K562 (cell line): ENCODE measurements around the gene SPAG9. TPM values are rescaled to one million over a fixed set of nuclear protein-coding genes. Genes with fewer than 3 reads are reported as not detected.

Source experiments
- ATAC-seq: fragments of 200-7000 bp; cut with Tn5 transposase; 3 replicates; pipeline ENCODE4 v1.9.1; 2020; ENCODE audit warnings: moderate library complexity
- BruUV-seq: library from RNA; stranded (reverse); fragments of 400-500 nt; replicated peaks from 2 replicates; lab custom pipeline; 2021; lab: Mats Ljungman, UMichigan
- CTCF ChIA-PET: fragments of 300-600 bp; formaldehyde crosslinking; extraction: SDS; loops from one replicate; lab custom pipeline; 2021; ENCODE audit warnings: low intra/inter-chr PET ratio; lab: Yijun Ruan, JAX
- POLR2A ChIA-PET: fragments of 300-600, 350-650 bp; sonication (Branson Sonifier 250); formaldehyde crosslinking; extraction: SDS; loops from one replicate; lab custom pipeline; 2021; ENCODE audit warnings: antibody characterized with exemption, inconsistent platforms; lab: Yijun Ruan, JAX
- DNase-seq, 4 experiments: peaks; one replicate each; pipeline versions ENCODE4 v3.0.0 to v3.0.0-alpha.2; 2011 to 2018; ENCODE audit warnings: low spot score in 3 of 4, mixed read lengths in 3 of 4; ENCODE audit errors: extremely low read depth in 1 of 4
- FAIRE-seq: peaks from 2 replicates; lab custom pipeline; 2011; peaks lifted over from hg19 to GRCh38; lab: Jason Lieb, UNC
- H2AFZ ChIP-seq: 2 replicates; pipeline ENCODE4 v1.6.0; 2011; ENCODE audit warnings: low read depth, low read length, control low read depth, inconsistent platforms
- H3K27ac ChIP-seq: fragments of 200-600 bp; 3 replicates; pipeline ENCODE4 v1.8.0; 2011; ENCODE audit warnings: low read depth, mild to moderate bottlenecking, control low read depth, inconsistent platforms, low read length, moderate library complexity, mixed read lengths; ENCODE audit errors: extremely low read depth
- H3K27me3 ChIP-seq, 2 experiments: fragments of 300-600 bp in 1 of 2; 2 replicates in 1 of 2; 3 replicates in 1 of 2; pipeline versions ENCODE4 v1.6.0 to v1.8.0; 2011; ENCODE audit warnings: inconsistent platforms in 2 of 2, low read length in 2 of 2, mild to moderate bottlenecking in 1 of 2, mixed read lengths in 1 of 2, moderate library complexity in 1 of 2; ENCODE audit not compliant: control insufficient read depth in 2 of 2, insufficient read depth in 2 of 2
- H3K36me3 ChIP-seq: fragments of 300-600 bp; 3 replicates; pipeline ENCODE4 v1.8.0; 2011; ENCODE audit warnings: mild to moderate bottlenecking, low read length, inconsistent platforms; ENCODE audit not compliant: control insufficient read depth, insufficient read depth
- H3K4me1 ChIP-seq, 2 experiments: fragments of 200-600 bp in 1 of 2; replicated peaks in 1 of 2; 2 replicates in 1 of 2; 3 replicates in 1 of 2; pipeline versions ENCODE4 v1.5.1 to v1.8.0; 2011; ENCODE audit warnings: inconsistent platforms in 2 of 2, low read length in 2 of 2, mild to moderate bottlenecking in 1 of 2, mixed read lengths in 1 of 2, moderate library complexity in 1 of 2; ENCODE audit not compliant: control insufficient read depth in 2 of 2, insufficient read depth in 2 of 2
- H3K4me2 ChIP-seq: 2 replicates; pipeline ENCODE4 v1.6.1; 2011; ENCODE audit warnings: low read length, control low read depth, inconsistent platforms, mixed read lengths; ENCODE audit not compliant: insufficient read depth
- H3K4me3 ChIP-seq: fragments of 200-600 bp; sonication (generic), shearing (Covaris generic); 2 replicates; pipeline ENCODE4 v1.5.1; 2016; ENCODE audit warnings: control low read depth, inconsistent platforms
- H3K79me2 ChIP-seq: fragments of 200-600 bp; 3 replicates; pipeline ENCODE4 v1.8.0; 2011; ENCODE audit warnings: low read length, inconsistent platforms; ENCODE audit not compliant: control insufficient read depth, insufficient read depth
- H3K9ac ChIP-seq, 2 experiments: 2 replicates each; pipeline versions ENCODE4 v1.6.0 to v1.6.1; 2011; ENCODE audit warnings: low read depth in 2 of 2, low read length in 2 of 2, control low read depth in 1 of 2, inconsistent platforms in 1 of 2, mild to moderate bottlenecking in 1 of 2, mixed read lengths in 1 of 2; ENCODE audit not compliant: insufficient read depth in 1 of 2
- H3K9me1 ChIP-seq: one replicate; pipeline ENCODE4 v1.6.0; 2011; ENCODE audit warnings: inconsistent platforms, mild to moderate bottlenecking, low read length, moderate library complexity; ENCODE audit not compliant: control insufficient read depth, insufficient read depth
- H3K9me3 ChIP-seq: replicated peaks from 2 replicates; pipeline ENCODE4 v1.5.1; 2011; ENCODE audit warnings: low read depth, low read length, inconsistent platforms; ENCODE audit not compliant: control insufficient read depth, insufficient read depth
- H4K20me1 ChIP-seq: replicated peaks from 2 replicates; pipeline ENCODE4 v1.6.1; 2011; ENCODE audit warnings: low read length, inconsistent platforms, mixed read lengths; ENCODE audit not compliant: control insufficient read depth, insufficient read depth
- CBX5 ChIP-seq: IDR thresholded peaks from 2 replicates; pipeline ENCODE4 v1.6.1; 2014; ENCODE audit warnings: low read depth, borderline replicate concordance
- CREM ChIP-seq: IDR thresholded peaks from 2 replicates; pipeline ENCODE4 v1.6.1; 2014; ENCODE audit warnings: antibody characterized with exemption, low read depth
- KDM1A ChIP-seq, 2 experiments: fragments of 450-650 bp; IDR thresholded peaks; 2 replicates each; pipeline ENCODE4 v1.6.1; 2016; ENCODE audit warnings: mild to moderate bottlenecking in 2 of 2
- SAP30 ChIP-seq: fragments of 200-600 bp; sonication (generic); IDR thresholded peaks from 2 replicates; pipeline ENCODE4 v1.6.1; 2012; ENCODE audit warnings: borderline replicate concordance, low read depth, mild to moderate bottlenecking, moderate library complexity, low read length, control low read depth, inconsistent platforms; ENCODE audit not compliant: insufficient read depth, poor library complexity, severe bottlenecking
- SPI1 ChIP-seq: IDR thresholded peaks from 2 replicates; pipeline ENCODE4 v1.6.1; 2011; ENCODE audit warnings: low read depth, low read length, control low read depth, borderline replicate concordance
- ZNF324 ChIP-seq: fragments of 250-450 bp; sonication (Bioruptor Pico); IDR thresholded peaks from 2 replicates; pipeline ENCODE4 v1.4.0; 2020; ENCODE audit warnings: mild to moderate bottlenecking
- WGBS: fragments of 100-300 bp; shearing (Covaris generic); methylation state at CpG from one replicate; pipeline ENCODE4 v1.1.6; 2016; ENCODE audit warnings: low coverage, mixed read lengths; ENCODE audit not compliant: insufficient coverage; ENCODE audit errors: missing lambda C conversion rate; 5-methylcytosine and 5-hydroxymethylcytosine counted together
- in situ Hi-C: fragments of 300-500 bp; cut with MboI; formaldehyde crosslinking; loops from 4 replicates; pipeline ENCODE4 v1.15.0; 2018; ENCODE audit warnings: inconsistent platforms, mixed read lengths
- intact Hi-C: fragments of 100-400 bp; cut with micrococcal nuclease; formaldehyde crosslinking; loops from 2 replicates; pipeline ENCODE4 v1.14.2; 2022
- polyA plus RNA-seq, 8 experiments: library from polyadenylated mRNA; depleted of rRNA in 4 of 8; stranded (reverse) in 5 of 8; unstranded in 3 of 8; fragments of >200 nt; fragmentation: Nextera tagmentation in 2 of 8; fragmentation: Illumina TruSeq in 1 of 8; extraction: Ambion mirVana in 2 of 8; extraction: Trizol in 1 of 8; gene quantifications; 2 replicates each; pipeline versions ENCODE4 v1.2.1 to v1.2.3, GENCODE V29; 2011 to 2014; ENCODE audit warnings: inconsistent platforms in 1 of 8, missing spikeins in 1 of 8
- total RNA-seq, 7 experiments: library from RNA; depleted of rRNA in 6 of 7; stranded (reverse); fragments of >200 nt in 6 of 7; fragmentation: Illumina TruSeq in 2 of 7; extraction: Trizol in 2 of 7; gene quantifications; 2 replicates each; pipeline versions ENCODE4 v1.2.1 to v1.2.3, GENCODE V29; 2011 to 2021; ENCODE audit warnings: low replicate concordance in 1 of 7

The SPAG9 gene
- total and polyA plus RNA-seq, 9 of the 15 experiments (the other 6 are each of a cell fraction or from before 2014, with no cell fraction given), result 12.2 to 99.2 (median 58.2) TPM

DNA sequence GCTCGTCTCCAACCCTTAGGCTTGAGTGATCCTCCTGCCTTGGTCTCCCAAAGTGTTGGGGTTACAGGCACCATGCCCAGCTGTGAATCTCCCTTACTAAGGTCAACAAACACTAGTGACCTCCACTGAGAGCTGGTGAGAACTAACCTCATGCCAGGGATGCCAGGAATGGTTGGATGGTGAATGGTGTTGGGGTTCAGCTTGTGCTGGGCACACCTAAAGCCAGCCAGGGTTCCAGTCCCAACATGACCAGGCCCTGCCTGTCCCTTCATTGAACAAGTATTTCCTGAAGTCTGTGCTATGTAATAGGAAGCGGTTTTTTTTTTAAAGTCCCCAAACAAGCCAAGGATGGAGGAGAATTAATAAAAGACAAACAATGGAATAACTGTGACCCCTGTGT lies 198.6 kb downstream of the SPAG9 start:
- H3K9me3 ChIP-seq, result no peaks in the 10 kb centered on the region
- intact Hi-C loops, result no loop called here

DNA sequence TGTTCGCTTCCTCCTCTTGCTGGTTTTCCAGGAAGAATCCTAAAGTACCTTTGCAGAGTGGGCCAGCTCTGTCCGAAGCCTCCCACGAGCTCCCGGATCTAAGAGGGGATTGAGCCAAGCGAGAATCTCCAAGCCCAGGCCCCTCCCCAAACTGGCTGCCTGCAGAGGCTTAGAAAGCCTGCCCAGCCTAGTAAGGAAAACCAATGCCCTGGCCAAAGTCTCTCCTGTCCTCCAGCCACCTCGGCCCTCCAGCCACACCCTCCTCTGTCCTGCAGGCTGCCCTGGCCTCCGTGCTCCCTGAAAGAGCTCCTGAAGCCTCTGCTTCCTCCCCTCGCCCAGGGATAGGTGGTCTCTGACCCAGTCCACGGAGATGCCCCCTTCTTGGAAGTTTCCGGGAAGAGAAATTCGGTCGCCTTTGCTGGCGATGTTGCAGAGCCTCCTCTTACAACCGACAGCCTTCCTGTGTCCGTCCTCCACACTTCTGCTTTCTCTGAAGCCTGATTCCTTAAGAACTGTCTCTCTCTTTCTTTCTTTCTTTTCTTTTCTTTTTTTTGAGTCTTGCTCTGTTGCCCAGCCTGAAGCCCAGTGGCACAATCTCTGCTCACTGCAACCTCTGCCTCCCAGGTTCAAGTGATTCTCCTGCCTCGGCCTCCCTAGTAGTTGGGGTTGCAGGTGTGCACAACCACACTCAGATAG lies 199.6 kb downstream of the SPAG9 start:
- BruUV-seq, result no TSS peak
- TF ChIP-seq CBX5, result no peak
- no peak for TF ChIP-seq SAP30
- TF ChIP-seq SPI1, result 0 out of 2 replicates have a peak, but pooled peaks have one; percentile 42
- no peak for TF ChIP-seq ZNF324 (CRISPR knock-in tag)
- TF ChIP-seq KDM1A (IDR thresholded peaks at IDR 0.05), result no peak
- no peak for FAIRE-seq
- POLR2A ChIA-PET, result interaction anchor here (2.5 kb wide), 1 partner anchor 56 kb away, joined by 9 read pairs; no protein-coding TSS in a partner anchor
- H4K20me1 ChIP-seq, result no peaks in the 10 kb centered on the region
- DNase-seq, result no peak
- no peaks in the 10 kb centered on the region for H3K36me3 ChIP-seq
- no peak overlapping the region for H3K4me2 ChIP-seq
- H3K79me2 ChIP-seq, result no peaks in the 10 kb centered on the region
- peak overlapping the region in 1 of 2 experiments; percentile 61; a peak in 1 of 4 replicates for H3K9ac ChIP-seq
- no peak overlapping the region for H3K4me3 ChIP-seq
- in situ Hi-C loops (no loop called here), intact Hi-C loops (no loop called here)
- no peak overlapping the region for H3K27ac ChIP-seq
- peaks cover 0 to 24% of the 10 kb centered on the region in 2 experiments; a peak in 2 of 5 replicates for H3K4me1 ChIP-seq
- H3K9me1 ChIP-seq, result no peaks in the 10 kb centered on the region
- CTCF ChIA-PET, result no interaction called here
- H3K9me3 ChIP-seq, result no peaks in the 10 kb centered on the region
- WGBS, result 51% methylated on average over 15 of the region's 16 CpGs
- no peak overlapping the region; the same call in 1 of the 2 replicates for H2AFZ ChIP-seq
- H3K27me3 ChIP-seq, result peaks cover 0 to 5% of the 10 kb centered on the region in 2 experiments; a peak in 2 of 5 replicates
- ATAC-seq, result no peak

More for the DNA sequence above, 198.6 kb downstream of the SPAG9 start:
- H2AFZ ChIP-seq, result no peak overlapping the region
- peaks cover 0 to 5% of the 10 kb centered on the region in 2 experiments; a peak in 2 of 5 replicates for H3K27me3 ChIP-seq
- TF ChIP-seq CREM, result no peak
- TF ChIP-seq, all 486 proteins: peak for 0
- Histone ChIP-seq H3K9me1 (no peaks in the 10 kb centered on the region), H3K36me3 (no peaks in the 10 kb centered on the region), H4K20me1 (no peaks in the 10 kb centered on the region), H3K9ac (no peak overlapping the region), H3K4me1 (peaks cover 0 to 24% of the 10 kb centered on the region in 2 experiments; a peak in 2 of 5 replicates), H3K79me2 (no peaks in the 10 kb centered on the region), H3K27ac (no peak overlapping the region), H3K4me3 (no peak overlapping the region), H3K4me2 (no peak overlapping the region)
- WGBS, result 30% methylated on average over 2 of the region's 2 CpGs
- ATAC-seq (no peak), FAIRE-seq (no peak), DNase-seq (no peak)
- in situ Hi-C loops, result no loop called here
- ChIA-PET CTCF (no interaction called here), POLR2A (interaction anchor here (0.6 to 2.5 kb wide), 2 partner anchors 57 to 232 kb away, joined by 3 to 9 read pairs; no protein-coding TSS in a partner anchor)
- BruUV-seq, result no TSS peak
